Parathyroid adenoma (tissue), 2 donors: ENCODE measurements around the gene GREB1L.

Experiments
- H2AFZ ChIP-seq: fragments of 300-600 bp; sonication (generic); one replicate; pipeline ENCODE4 v1.7.0; 2017; ENCODE audit warnings: antibody characterized with exemption, mild to moderate bottlenecking
- H3K27ac ChIP-seq: fragments of 300-600 bp; sonication (generic); one replicate; pipeline ENCODE4 v1.7.0; 2017
- H3K27me3 ChIP-seq: fragments of 300-600 bp; sonication (generic); one replicate; pipeline ENCODE4 v1.7.0; 2017; ENCODE audit warnings: low read length; ENCODE audit not compliant: control insufficient read depth, insufficient read depth
- H3K36me3 ChIP-seq: fragments of 300-600 bp; sonication (generic); one replicate; pipeline ENCODE4 v1.7.0; 2017; ENCODE audit warnings: low read length; ENCODE audit not compliant: control insufficient read depth, insufficient read depth
- H3K4me1 ChIP-seq: fragments of 300-600 bp; sonication (generic); one replicate; pipeline ENCODE4 v1.7.0; 2017; ENCODE audit warnings: control low read depth
- H3K4me2 ChIP-seq: fragments of 300-600 bp; sonication (generic); one replicate; pipeline ENCODE4 v1.7.0; 2017; ENCODE audit warnings: low read length
- H3K4me3 ChIP-seq: fragments of 300-600 bp; sonication (generic); one replicate; pipeline ENCODE4 v1.7.0; 2017; ENCODE audit warnings: low read depth, low read length
- H3K79me2 ChIP-seq: fragments of 300-600 bp; sonication (generic); one replicate; pipeline ENCODE4 v1.7.0; 2017; ENCODE audit warnings: control low read depth
- H3K9ac ChIP-seq: fragments of 300-600 bp; sonication (generic); one replicate; pipeline ENCODE4 v1.7.0; 2017; ENCODE audit warnings: mild to moderate bottlenecking
- H3K9me3 ChIP-seq: fragments of 300-600 bp; sonication (generic); one replicate; pipeline ENCODE4 v1.7.0; 2017; ENCODE audit warnings: low read length; ENCODE audit not compliant: control insufficient read depth
- TF ChIP-seq, protein P1 (sequence below): fragments of 300-600 bp; sonication (generic); IDR thresholded peaks from one replicate; pipeline ENCODE4 v1.7.0; 2017; ENCODE audit warnings: antibody characterized with exemption, mild to moderate bottlenecking
- donor health status: primary hyperparathyroidism.

GREB1L gene

DNA sequence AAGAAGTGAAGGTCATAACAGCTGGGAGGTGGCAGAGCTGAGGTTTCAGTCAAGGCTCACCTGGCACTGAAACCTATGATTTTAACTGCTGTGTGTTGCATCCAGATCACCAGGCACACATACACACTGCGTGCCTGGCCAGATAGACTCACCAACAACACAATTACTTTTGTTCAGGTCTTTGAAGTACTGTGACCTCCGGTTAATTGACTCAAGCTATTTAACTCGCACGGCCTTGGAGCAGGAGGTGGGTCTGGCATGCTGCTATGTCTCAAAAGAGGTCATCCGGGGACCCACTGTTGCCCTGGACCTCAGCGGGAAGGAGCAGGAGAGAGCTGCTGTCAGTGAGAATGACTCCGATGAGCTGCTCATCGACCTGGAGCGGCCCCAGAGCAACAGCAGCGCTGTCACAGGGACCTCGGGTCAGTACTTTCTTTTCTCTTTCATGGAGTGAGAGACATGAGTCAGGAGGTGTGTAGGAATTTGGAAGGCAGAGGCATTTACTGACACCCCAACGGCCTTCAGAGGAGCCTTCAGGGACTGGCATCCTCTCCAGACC is 254.3 kb downstream of the GREB1L start:
- Histone ChIP-seq H3K4me2 (no peak overlapping the region), H3K4me3 (no peak overlapping the region), H3K36me3 (no peaks in the 10 kb centered on the region), H3K9me3 (no peaks in the 10 kb centered on the region), H2AFZ (no peak overlapping the region), H3K27ac (no peak overlapping the region), H3K27me3 (no peaks in the 10 kb centered on the region), H3K79me2 (no peaks in the 10 kb centered on the region), H3K4me1 (no peaks in the 10 kb centered on the region), H3K9ac (no peak overlapping the region)
- TF ChIP-seq, protein P1, sequence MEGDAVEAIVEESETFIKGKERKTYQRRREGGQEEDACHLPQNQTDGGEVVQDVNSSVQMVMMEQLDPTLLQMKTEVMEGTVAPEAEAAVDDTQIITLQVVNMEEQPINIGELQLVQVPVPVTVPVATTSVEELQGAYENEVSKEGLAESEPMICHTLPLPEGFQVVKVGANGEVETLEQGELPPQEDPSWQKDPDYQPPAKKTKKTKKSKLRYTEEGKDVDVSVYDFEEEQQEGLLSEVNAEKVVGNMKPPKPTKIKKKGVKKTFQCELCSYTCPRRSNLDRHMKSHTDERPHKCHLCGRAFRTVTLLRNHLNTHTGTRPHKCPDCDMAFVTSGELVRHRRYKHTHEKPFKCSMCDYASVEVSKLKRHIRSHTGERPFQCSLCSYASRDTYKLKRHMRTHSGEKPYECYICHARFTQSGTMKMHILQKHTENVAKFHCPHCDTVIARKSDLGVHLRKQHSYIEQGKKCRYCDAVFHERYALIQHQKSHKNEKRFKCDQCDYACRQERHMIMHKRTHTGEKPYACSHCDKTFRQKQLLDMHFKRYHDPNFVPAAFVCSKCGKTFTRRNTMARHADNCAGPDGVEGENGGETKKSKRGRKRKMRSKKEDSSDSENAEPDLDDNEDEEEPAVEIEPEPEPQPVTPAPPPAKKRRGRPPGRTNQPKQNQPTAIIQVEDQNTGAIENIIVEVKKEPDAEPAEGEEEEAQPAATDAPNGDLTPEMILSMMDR, result no peak

- no peaks in the 10 kb centered on the region for H3K9me3 ChIP-seq
Measured at GRCh38 chr18:21499997-21500396, 258.0 kb downstream of the GREB1L start.

GRCh38 chr18:21502661-21503060 is 260.6 kb downstream of the GREB1L start:
- Histone ChIP-seq H3K27ac (no peak overlapping the region), H2AFZ (no peak overlapping the region), H3K4me2 (no peak overlapping the region), H3K36me3 (no peaks in the 10 kb centered on the region), H3K4me3 (no peak overlapping the region), H3K9ac (no peak overlapping the region), H3K27me3 (no peaks in the 10 kb centered on the region), H3K4me1 (no peaks in the 10 kb centered on the region), H3K79me2 (no peaks in the 10 kb centered on the region), H3K9me3 (no peaks in the 10 kb centered on the region)
- TF ChIP-seq, protein P1, result no peak

More at GRCh38 chr18:21499997-21500396, 258.0 kb downstream of the GREB1L start:
- Histone ChIP-seq H3K4me3 (no peak overlapping the region), H3K27me3 (no peaks in the 10 kb centered on the region), H3K9ac (no peak overlapping the region), H3K79me2 (no peaks in the 10 kb centered on the region), H3K4me2 (no peak overlapping the region), H3K4me1 (no peaks in the 10 kb centered on the region), H2AFZ (no peak overlapping the region), H3K27ac (no peak overlapping the region), H3K36me3 (no peaks in the 10 kb centered on the region)
- TF ChIP-seq, protein P1, result no peak

DNA sequence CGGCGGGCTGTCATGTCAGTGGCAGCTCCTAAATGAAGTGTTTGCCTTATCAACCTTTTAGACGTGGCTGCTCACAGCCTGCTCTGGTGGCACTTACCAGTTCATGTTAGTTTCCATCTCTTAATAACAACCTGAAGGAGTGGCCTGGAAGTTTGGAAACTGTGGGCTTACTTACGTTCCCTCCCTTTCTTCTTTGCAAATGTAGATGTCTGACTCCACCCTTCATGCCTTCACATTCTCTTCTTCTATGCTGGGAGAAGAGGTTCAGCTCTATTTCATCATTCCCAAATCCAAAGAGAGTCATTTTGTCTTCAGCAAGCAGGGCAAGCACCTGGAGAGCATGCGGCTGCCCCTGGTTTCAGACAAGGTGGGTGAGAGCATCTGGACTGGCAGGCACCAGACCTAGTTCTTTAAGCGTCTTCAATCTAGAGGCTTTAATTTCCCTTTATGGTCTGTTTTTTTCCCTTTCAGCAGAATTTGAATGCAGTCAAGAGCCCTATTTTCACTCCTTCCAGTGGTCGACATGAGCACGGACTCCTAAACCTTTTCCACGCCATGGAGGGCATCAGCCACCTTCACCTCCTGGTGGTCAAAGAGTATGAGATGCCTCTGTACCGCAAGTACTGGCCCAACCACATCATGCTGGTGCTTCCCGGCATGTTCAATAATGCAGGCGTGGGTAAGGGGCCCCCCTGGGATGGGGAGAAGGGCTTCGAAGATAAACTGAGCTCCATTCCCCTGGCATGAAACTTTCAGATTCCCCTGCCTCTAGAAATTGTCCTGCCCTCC is 266.1 kb downstream of the GREB1L start:
- Histone ChIP-seq H3K9ac (no peak overlapping the region), H3K9me3 (no peaks in the 10 kb centered on the region), H3K27me3 (no peaks in the 10 kb centered on the region), H3K27ac (no peak overlapping the region), H3K4me3 (no peak overlapping the region), H3K36me3 (no peaks in the 10 kb centered on the region), H3K4me1 (no peaks in the 10 kb centered on the region), H2AFZ (no peak overlapping the region), H3K79me2 (no peaks in the 10 kb centered on the region), H3K4me2 (no peak overlapping the region)
- TF ChIP-seq, protein P1, result no peak
